Measurements from ENCODE around the gene ARHGAP4. TPM values are rescaled to one million over a fixed set of nuclear protein-coding genes. Genes with fewer than 3 reads are reported as not detected.

The ARHGAP4 gene
- total and polyA plus RNA-seq, 10 of the 15 experiments (the other 5 are each of a cell fraction or from before 2014, with no cell fraction given), result 0.71 to 120 (median 44.3) TPM

GRCh38 chrX:153970357-153971123 lies 44.5 kb upstream of the ARHGAP4 start (continued):
- no peak for TF ChIP-seq ZNF24 (IDR thresholded peaks at IDR 0.05)

GRCh38 chrX:153969904-153970356 lies 43.9 kb upstream of the ARHGAP4 start:
- Histone ChIP-seq H2AFZ (ENCODE audit: control insufficient read depth, low read depth, low read length) (no peak overlapping the region), H3K4me3 (peak overlapping the region; percentile 80), H3K4me1 (ENCODE audit: control insufficient read depth, insufficient read depth, low read length) (peaks cover 19% of the 10 kb centered on the region), H4K20me1 (ENCODE audit: control insufficient read depth, insufficient read depth) (no peaks in the 10 kb centered on the region), H3K4me2 (ENCODE audit: control insufficient read depth, insufficient read depth) (peak overlapping the region; percentile 81), H3K79me2 (ENCODE audit: control insufficient read depth, insufficient read depth, low read length) (peaks cover 78% of the 10 kb centered on the region), H3K27me3 (replicated peaks in 1 of 2; ENCODE audit: control insufficient read depth in 2 of 2, insufficient read depth in 2 of 2, low read length in 1 of 2) (no peaks in the 10 kb centered on the region), H3K9ac (ENCODE audit: control insufficient read depth, insufficient read depth, low read length) (peak overlapping the region; percentile 74), H3K27ac (ENCODE audit: control insufficient read depth, insufficient read depth) (peak overlapping the region; percentile 66), H3K36me3 (ENCODE audit: control insufficient read depth in 2 of 2, insufficient read depth in 2 of 2, low read length in 1 of 2) (no peaks in the 10 kb centered on the region; a peak in 2 of 4 replicates), H3K9me3 (replicated peaks; ENCODE audit: control insufficient read depth, insufficient read depth, low read length) (no peaks in the 10 kb centered on the region)
- RAD21 ChIA-PET (ENCODE audit: unreplicated experiment), result interaction anchor here (0.6 to 6.4 kb wide), 7 partner anchors 11 to 503 kb away, joined by 3 to 48 read pairs (median 8); partner anchors contain the start of gene ARHGAP4
- CTCF ChIA-PET, result interaction anchor here (1.1 to 5.9 kb wide), 5 partner anchors 19 to 46 kb away, joined by 3 to 35 read pairs (median 9); no protein-coding TSS in a partner anchor
- in situ Hi-C loops (cut with MboI), result loop anchor here (10.0 kb wide), 1 partner anchor 1015 kb away; no protein-coding TSS in a partner anchor
- DNase-seq (ENCODE audit: low read depth, low spot score) (no peak), ATAC-seq (no peak), FAIRE-seq (no peak)
- BruUV-seq (replicated peaks), result no TSS peak
- intact Hi-C loops (cut with micrococcal nuclease; ENCODE audit: unreplicated experiment), result loop anchor here (1.0 to 5.0 kb wide), 3 partner anchors 38 to 127 kb away; partner anchors contain the start of genes ARHGAP4 and MECP2
- POLR2A ChIA-PET, result interaction anchor here (1.2 to 7.9 kb wide), 9 partner anchors 8 to 50 kb away, joined by 5 to 68 read pairs (median 11); partner anchors contain the start of genes ARHGAP4 and IRAK1
- TF ChIP-seq IKZF1 (conservative IDR thresholded peaks at IDR 0.05) (no peak), MYB (IDR thresholded peaks at IDR 0.05; ENCODE audit: borderline replicate concordance, low read depth, low read length) (no peak), KDM1A (IDR thresholded peaks at IDR 0.05; ENCODE audit: borderline replicate concordance) (no peak), ZSCAN29 (IDR thresholded peaks at IDR 0.05) (no peak), BACH1 (IDR thresholded peaks at IDR 0.05; ENCODE audit: borderline replicate concordance) (no peak), NR2F1 (conservative IDR thresholded peaks at IDR 0.05) (no peak), ZNF274 (IDR thresholded peaks at IDR 0.05; ENCODE audit: insufficient read depth, insufficient read length) (no peak), PAX5 (IDR thresholded peaks at IDR 0.05; ENCODE audit: borderline replicate concordance, low read depth, low read length) (no peak), CHD2 (IDR thresholded peaks at IDR 0.05; ENCODE audit: borderline replicate concordance, low read depth, low read length) (no peak), PKNOX1 (IDR thresholded peaks at IDR 0.05) (no peak), CREM (IDR thresholded peaks at IDR 0.05; ENCODE audit: low read depth) (no peak), MXI1 (IDR thresholded peaks at IDR 0.05; ENCODE audit: low read depth, low read length) (no peak), SPI1 (IDR thresholded peaks at IDR 0.05; ENCODE audit: borderline replicate concordance, insufficient read depth, low read depth, low read length) (no peak), NFYA (IDR thresholded peaks at IDR 0.05; ENCODE audit: borderline replicate concordance, low read depth, low read length) (no peak), BCL11A (IDR thresholded peaks at IDR 0.05; ENCODE audit: low read depth, low read length) (no peak), ASH2L (IDR thresholded peaks at IDR 0.05; ENCODE audit: borderline replicate concordance, low read depth) (no peak), TBL1XR1 (IDR thresholded peaks at IDR 0.05; ENCODE audit: low read depth, low read length) (no peak), HCFC1 (IDR thresholded peaks at IDR 0.05; ENCODE audit: low read length) (no peak), SUPT20H (IDR thresholded peaks at IDR 0.05; ENCODE audit: borderline replicate concordance, control insufficient read depth, low read depth, low read length) (no peak)
- TF ChIP-seq, protein P1, sequence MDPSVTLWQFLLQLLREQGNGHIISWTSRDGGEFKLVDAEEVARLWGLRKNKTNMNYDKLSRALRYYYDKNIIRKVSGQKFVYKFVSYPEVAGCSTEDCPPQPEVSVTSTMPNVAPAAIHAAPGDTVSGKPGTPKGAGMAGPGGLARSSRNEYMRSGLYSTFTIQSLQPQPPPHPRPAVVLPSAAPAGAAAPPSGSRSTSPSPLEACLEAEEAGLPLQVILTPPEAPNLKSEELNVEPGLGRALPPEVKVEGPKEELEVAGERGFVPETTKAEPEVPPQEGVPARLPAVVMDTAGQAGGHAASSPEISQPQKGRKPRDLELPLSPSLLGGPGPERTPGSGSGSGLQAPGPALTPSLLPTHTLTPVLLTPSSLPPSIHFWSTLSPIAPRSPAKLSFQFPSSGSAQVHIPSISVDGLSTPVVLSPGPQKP (IDR thresholded peaks at IDR 0.05; ENCODE audit: low read depth, low read length), result no peak
- WGBS (ENCODE audit: insufficient coverage, insufficient replicate concordance, low lambda C conversion rate, missing lambda C conversion rate), result 15% methylated on average over 20 of the region's 26 CpGs
- SMC1A ChIA-PET (ENCODE audit: uncharacterized antibody, unreplicated experiment), result interaction anchor here (1.3 to 4.7 kb wide), 5 partner anchors 11 to 47 kb away, joined by 4 to 21 read pairs (median 5); partner anchors contain the start of gene ARHGAP4

Measured in GM12878 (cell line).